Uterus (tissue), 4 donors: ENCODE data around the gene GLT8D2. TPM values are rescaled to one million over a fixed set of nuclear protein-coding genes. Genes with fewer than 3 reads are reported as not detected.

Experiments used
- DNase-seq, 2 donors: peaks; one replicate each; pipeline ENCODE4 v3.0.0-alpha.2; 2019 to 2020
- H3K27ac ChIP-seq, 2 donors: fragments of 200-600 bp; sonication (generic); 1 replicate in 1 of 2; 2 replicates in 1 of 2; pipeline ENCODE4 v1.5.1; 2016 to 2018
- H3K27me3 ChIP-seq, 2 donors: fragments of 200-600 bp; sonication (generic); one replicate each; pipeline ENCODE4 v1.5.1; 2018 to 2019; ENCODE audit warnings: control low read depth in 1 of 2
- H3K36me3 ChIP-seq, 2 donors: fragments of 200-600 bp; sonication (generic); one replicate each; pipeline ENCODE4 v1.5.1; 2019; ENCODE audit warnings: control low read depth in 1 of 2
- H3K4me1 ChIP-seq, 2 donors: fragments of 200-600 bp; sonication (generic); one replicate each; pipeline ENCODE4 v1.5.1; 2018 to 2019; ENCODE audit warnings: control low read depth in 1 of 2
- H3K4me3 ChIP-seq, 2 donors: fragments of 200-600 bp; sonication (generic); 1 replicate in 1 of 2; 2 replicates in 1 of 2; pipeline ENCODE4 v1.5.1; 2018 to 2019; ENCODE audit warnings: mild to moderate bottlenecking in 1 of 2
- H3K9me3 ChIP-seq, 2 donors: fragments of 200-600 bp; sonication (generic); one replicate each; pipeline ENCODE4 v1.5.1; 2019; ENCODE audit warnings: control low read depth in 1 of 2
- POLR2A ChIP-seq, 2 donors: fragments of 450-650 bp; IDR thresholded peaks; one replicate each; pipeline ENCODE4 v1.6.1; 2016; ENCODE audit warnings: antibody characterized with exemption in 2 of 2, mild to moderate bottlenecking in 1 of 2, moderate library complexity in 1 of 2
- intact Hi-C: fragments of 100-400 bp; cut with DNase I; formaldehyde crosslinking; loops from one replicate; pipeline ENCODE4 v1.15.1; 2023; ENCODE audit warnings: low total_unique reads
- total RNA-seq, 4 donors: library from RNA; depleted of rRNA in 3 of 4; stranded (reverse); fragments of >200 nt in 3 of 4; gene quantifications; one replicate each; pipeline versions ENCODE4 v1.1.0 to v1.2.4, GENCODE V29; 2014 to 2023
- TF ChIP-seq, protein P1 (sequence below), 4 experiments: fragments of 200-600 bp in 2 of 4; fragments of 450-650 bp in 2 of 4; sonication (generic) in 2 of 4; IDR thresholded peaks; one replicate each; pipeline ENCODE4 v1.5.1; 2016 to 2019; ENCODE audit warnings: antibody characterized with exemption in 4 of 4, mild to moderate bottlenecking in 2 of 4, moderate library complexity in 1 of 4
- donor health status: DM: yes; HTN: yes; CAD: no.

Gene GLT8D2
- total RNA-seq, 4 donors from 2014 or later = 2.6 to 93.0 (median 17.7) TPM

DNA sequence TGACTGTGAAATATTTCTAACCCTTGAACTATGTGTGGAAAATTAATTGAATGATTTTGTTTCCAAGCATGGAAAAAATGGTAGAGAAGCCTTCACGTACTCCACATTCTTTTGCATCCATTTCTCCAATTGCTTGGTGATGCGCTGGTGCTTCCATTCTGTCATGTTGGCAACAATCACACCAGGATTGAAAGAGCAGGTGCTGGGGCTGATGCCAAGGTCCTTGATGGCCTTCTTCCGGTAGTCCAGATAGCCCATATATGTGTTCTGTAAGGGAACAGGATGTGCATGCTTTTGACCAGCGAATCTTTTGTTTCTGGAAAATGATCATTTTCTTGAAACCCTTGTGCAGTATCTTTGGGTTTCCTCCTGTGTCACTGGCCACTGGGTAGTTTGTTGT lies 55.8 kb downstream of the GLT8D2 start:
- no peaks in the 10 kb centered on the region for H3K36me3 ChIP-seq
- no peaks in the 10 kb centered on the region for H3K4me1 ChIP-seq
- H3K27ac ChIP-seq = no peak overlapping the region
- intact Hi-C loops = no loop called here
- no peak for DNase-seq
- no peaks in the 10 kb centered on the region for H3K9me3 ChIP-seq
- TF ChIP-seq POLR2A (IDR thresholded peaks at IDR 0.05) = no peak
- TF ChIP-seq, protein P1, sequence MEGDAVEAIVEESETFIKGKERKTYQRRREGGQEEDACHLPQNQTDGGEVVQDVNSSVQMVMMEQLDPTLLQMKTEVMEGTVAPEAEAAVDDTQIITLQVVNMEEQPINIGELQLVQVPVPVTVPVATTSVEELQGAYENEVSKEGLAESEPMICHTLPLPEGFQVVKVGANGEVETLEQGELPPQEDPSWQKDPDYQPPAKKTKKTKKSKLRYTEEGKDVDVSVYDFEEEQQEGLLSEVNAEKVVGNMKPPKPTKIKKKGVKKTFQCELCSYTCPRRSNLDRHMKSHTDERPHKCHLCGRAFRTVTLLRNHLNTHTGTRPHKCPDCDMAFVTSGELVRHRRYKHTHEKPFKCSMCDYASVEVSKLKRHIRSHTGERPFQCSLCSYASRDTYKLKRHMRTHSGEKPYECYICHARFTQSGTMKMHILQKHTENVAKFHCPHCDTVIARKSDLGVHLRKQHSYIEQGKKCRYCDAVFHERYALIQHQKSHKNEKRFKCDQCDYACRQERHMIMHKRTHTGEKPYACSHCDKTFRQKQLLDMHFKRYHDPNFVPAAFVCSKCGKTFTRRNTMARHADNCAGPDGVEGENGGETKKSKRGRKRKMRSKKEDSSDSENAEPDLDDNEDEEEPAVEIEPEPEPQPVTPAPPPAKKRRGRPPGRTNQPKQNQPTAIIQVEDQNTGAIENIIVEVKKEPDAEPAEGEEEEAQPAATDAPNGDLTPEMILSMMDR (IDR thresholded peaks at IDR 0.05) = no peak
- H3K27me3 ChIP-seq = no peaks in the 10 kb centered on the region
- no peak overlapping the region for H3K4me3 ChIP-seq

DNA sequence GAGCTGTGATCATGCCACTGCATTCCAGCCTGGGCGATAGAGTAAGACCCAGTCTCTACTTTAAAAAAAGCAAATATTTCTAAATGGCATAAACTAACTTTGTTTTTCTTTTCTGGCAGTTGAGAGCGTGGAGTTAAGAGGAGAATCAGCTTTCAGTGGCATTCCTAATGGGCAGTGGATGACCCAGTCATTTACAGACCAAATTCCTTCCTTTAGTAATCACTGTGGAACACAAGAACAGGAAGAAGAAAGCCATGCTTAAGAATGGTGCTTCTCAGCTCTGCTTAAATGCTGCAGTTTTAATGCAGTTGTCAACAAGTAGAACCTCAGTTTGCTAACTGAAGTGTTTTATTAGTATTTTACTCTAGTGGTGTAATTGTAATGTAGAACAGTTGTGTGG lies 63.2 kb downstream of the GLT8D2 start:
- H3K4me1 ChIP-seq = no peaks in the 10 kb centered on the region
- H3K27me3 ChIP-seq = no peaks in the 10 kb centered on the region
- no peak overlapping the region for H3K27ac ChIP-seq
- TF ChIP-seq, protein P1 (IDR thresholded peaks at IDR 0.05) = no peak
- no peak for TF ChIP-seq POLR2A (IDR thresholded peaks at IDR 0.05)
- no peak for DNase-seq
- intact Hi-C loops = no loop called here
- no peaks in the 10 kb centered on the region for H3K36me3 ChIP-seq
- no peak overlapping the region for H3K4me3 ChIP-seq
- no peaks in the 10 kb centered on the region for H3K9me3 ChIP-seq

GRCh38 chr12:103978384-103978982 lies 71.5 kb downstream of the GLT8D2 start:
- Histone ChIP-seq H3K4me3 (no peak overlapping the region), H3K27ac (no peak overlapping the region), H3K9me3 (no peaks in the 10 kb centered on the region), H3K4me1 (no peaks in the 10 kb centered on the region), H3K27me3 (no peaks in the 10 kb centered on the region), H3K36me3 (no peaks in the 10 kb centered on the region)
- intact Hi-C loops = no loop called here
- DNase-seq = no peak
- TF ChIP-seq POLR2A (IDR thresholded peaks at IDR 0.05) = no peak
- TF ChIP-seq, protein P1 (IDR thresholded peaks at IDR 0.05) = no peak

DNA sequence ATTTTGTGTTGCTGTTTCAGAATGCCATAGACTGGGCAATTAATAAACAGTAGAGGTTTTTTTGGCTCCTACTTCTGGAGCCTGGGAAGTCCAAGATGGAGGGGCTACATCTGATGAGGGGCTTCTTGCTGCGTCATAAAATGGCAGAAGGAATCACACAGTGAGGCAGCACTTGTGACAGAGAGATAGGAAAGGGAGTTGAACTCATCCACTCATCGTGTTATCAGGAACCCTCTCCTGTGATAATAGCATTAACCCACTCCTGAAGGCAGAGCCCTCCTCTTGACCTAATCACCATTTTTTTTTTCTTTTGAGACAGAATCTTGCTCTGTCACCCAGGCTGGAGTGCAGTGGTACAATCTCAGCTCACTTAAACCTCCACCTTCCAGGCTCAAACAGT lies 74.6 kb downstream of the GLT8D2 start:
- no peak for DNase-seq
- Histone ChIP-seq H3K4me3 (no peak overlapping the region), H3K27me3 (no peaks in the 10 kb centered on the region), H3K36me3 (no peaks in the 10 kb centered on the region), H3K4me1 (peaks cover 0 to 5% of the 10 kb centered on the region in 2 donors), H3K9me3 (no peaks in the 10 kb centered on the region), H3K27ac (no peak overlapping the region)
- TF ChIP-seq, protein P1 (IDR thresholded peaks at IDR 0.05) = no peak
- no peak for TF ChIP-seq POLR2A (IDR thresholded peaks at IDR 0.05)
- intact Hi-C loops = no loop called here

GRCh38 chr12:103973909-103974308 lies 76.1 kb downstream of the GLT8D2 start:
- DNase-seq = no peak
- H3K27ac ChIP-seq = no peak overlapping the region
- H3K9me3 ChIP-seq = no peaks in the 10 kb centered on the region
- H3K4me3 ChIP-seq = no peak overlapping the region
- no peaks in the 10 kb centered on the region for H3K27me3 ChIP-seq
- no peaks in the 10 kb centered on the region for H3K36me3 ChIP-seq
- peaks cover 0 to 5% of the 10 kb centered on the region in 2 donors for H3K4me1 ChIP-seq
- intact Hi-C loops = no loop called here
- TF ChIP-seq, protein P1 (IDR thresholded peaks at IDR 0.05) = no peak
- TF ChIP-seq POLR2A (IDR thresholded peaks at IDR 0.05) = no peak
